Heart left ventricle (tissue), 13 donors: ENCODE data around the gene TRIM66.

Source experiments
- CTCF ChIP-seq, 12 donors: fragments of 200-600 bp; sonication (generic) in 4 of 12; IDR thresholded peaks; one replicate each; pipeline versions ENCODE4 v1.5.0 to v1.8.0; 2018 to 2022; ENCODE audit warnings: antibody characterized with exemption in 12 of 12, mild to moderate bottlenecking in 5 of 12
- POLR2A ChIP-seq, 2 donors: fragments of 450-650 bp; IDR thresholded peaks; one replicate each; pipeline ENCODE4 v1.6.1; 2017; ENCODE audit warnings: antibody characterized with exemption in 2 of 2, mild to moderate bottlenecking in 2 of 2, moderate library complexity in 2 of 2
- donor health status: ischemic (EF 13 %, LVEDD 7.1; RV severe dilation, severe dysfunction).
- donor health status: DM: no; HTN: yes; CAD: no.
- donor health status: DM: no; HTN: no; CAD: no.
- donor health status: ischemic (EF 25% LVEDD 6.9; RV normal size, moderate dysfunction).
- donor health status: ischemic (EF 25% LVEDD 5.7; RV mildly dilated, moderate dysfunction).
- donor health status: ischemic (EF 35%, LVEDD 5.7; RV mildly dilated, moderate dysfunction).
- donor health status: nonischemic (EF 11% LVEDD 7.7; RV severe dilation, severe dysfunction).
- donor health status: DM: yes; HTN: yes; CAD: no.
- donor health status: PGD.
- donor health status: ischemic (EF 29% LVEDD 5.4; RV normal size, mild dysfunction).
- donor health status: nonischemic (EF 23%, LVEDD 6.1; RV moderate dilation, normal function).

- TF ChIP-seq CTCF (IDR thresholded peaks at IDR 0.05) (no peak), POLR2A (IDR thresholded peaks at IDR 0.05) (no peak)
These were observed 22.7 kb upstream of the TRIM66 start for GRCh38 chr11:8705146-8705545.
